ENCODE results near the gene FBLN2.
"Not testable (repeated sequence)": the region's sequence is repeated elsewhere in the genome, so short reads cannot be mapped to it uniquely, and the experiment has no call there.

Gene FBLN2

DNA sequence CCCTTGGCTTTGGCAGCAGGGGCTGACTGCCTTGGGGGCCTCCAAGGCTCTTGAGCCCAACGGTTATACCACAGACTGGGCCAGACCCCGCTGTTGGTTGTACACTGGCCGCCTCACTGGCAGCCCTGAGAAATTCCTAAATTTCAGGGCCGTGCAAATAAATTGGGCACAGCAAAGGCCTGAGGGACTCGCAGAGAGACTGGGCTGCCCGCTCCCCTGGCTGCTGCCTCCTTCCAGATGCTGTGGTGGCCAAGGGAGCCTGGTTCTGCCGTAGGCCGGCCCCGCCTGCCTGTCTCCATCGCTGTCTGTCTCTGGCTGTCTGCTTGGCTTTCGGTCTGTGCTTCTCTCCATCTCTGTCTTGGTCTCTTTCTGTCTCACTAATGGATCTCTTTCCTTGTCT lies 9.0 kb downstream of the FBLN2 start:
- peak overlapping the region; percentile 45 for H3K27ac ChIP-seq
- DNase-seq (ENCODE audit: low spot score) = no peak
- ChIA-PET CTCF (no interaction called here), POLR2A (ENCODE audit: low non-redundant PET) (no interaction called here)
- TF ChIP-seq, protein P1, sequence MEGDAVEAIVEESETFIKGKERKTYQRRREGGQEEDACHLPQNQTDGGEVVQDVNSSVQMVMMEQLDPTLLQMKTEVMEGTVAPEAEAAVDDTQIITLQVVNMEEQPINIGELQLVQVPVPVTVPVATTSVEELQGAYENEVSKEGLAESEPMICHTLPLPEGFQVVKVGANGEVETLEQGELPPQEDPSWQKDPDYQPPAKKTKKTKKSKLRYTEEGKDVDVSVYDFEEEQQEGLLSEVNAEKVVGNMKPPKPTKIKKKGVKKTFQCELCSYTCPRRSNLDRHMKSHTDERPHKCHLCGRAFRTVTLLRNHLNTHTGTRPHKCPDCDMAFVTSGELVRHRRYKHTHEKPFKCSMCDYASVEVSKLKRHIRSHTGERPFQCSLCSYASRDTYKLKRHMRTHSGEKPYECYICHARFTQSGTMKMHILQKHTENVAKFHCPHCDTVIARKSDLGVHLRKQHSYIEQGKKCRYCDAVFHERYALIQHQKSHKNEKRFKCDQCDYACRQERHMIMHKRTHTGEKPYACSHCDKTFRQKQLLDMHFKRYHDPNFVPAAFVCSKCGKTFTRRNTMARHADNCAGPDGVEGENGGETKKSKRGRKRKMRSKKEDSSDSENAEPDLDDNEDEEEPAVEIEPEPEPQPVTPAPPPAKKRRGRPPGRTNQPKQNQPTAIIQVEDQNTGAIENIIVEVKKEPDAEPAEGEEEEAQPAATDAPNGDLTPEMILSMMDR (conservative IDR thresholded peaks at IDR 0.05; ENCODE audit: low read depth) = no peak

DNA sequence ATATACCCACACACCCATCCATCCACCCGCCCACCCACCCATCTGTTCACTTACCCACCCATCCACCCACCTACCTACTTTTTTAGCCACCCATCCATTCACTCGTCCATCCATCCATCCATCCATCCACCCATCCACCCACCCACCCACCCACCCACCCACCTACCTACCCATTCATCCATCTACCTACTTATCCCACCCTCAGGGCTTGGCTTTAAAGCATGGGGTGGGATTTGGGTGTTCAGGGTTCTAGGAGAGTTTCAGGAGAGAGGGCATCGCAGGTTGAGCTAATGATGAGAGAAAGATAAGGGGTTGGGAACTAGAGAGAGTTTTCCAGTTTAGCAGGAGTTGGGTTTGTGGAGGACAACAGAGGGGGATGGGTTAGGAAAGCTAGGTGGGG lies 9.7 kb downstream of the FBLN2 start:
- ChIA-PET CTCF (no interaction called here), POLR2A (ENCODE audit: low non-redundant PET) (no interaction called here)
- TF ChIP-seq, protein P1 (conservative IDR thresholded peaks at IDR 0.05; ENCODE audit: low read depth) = no peak
- no peak for DNase-seq (ENCODE audit: low spot score)
- peak overlapping the region; percentile 45; the same call in 1 of the 2 replicates for H3K27ac ChIP-seq

DNA sequence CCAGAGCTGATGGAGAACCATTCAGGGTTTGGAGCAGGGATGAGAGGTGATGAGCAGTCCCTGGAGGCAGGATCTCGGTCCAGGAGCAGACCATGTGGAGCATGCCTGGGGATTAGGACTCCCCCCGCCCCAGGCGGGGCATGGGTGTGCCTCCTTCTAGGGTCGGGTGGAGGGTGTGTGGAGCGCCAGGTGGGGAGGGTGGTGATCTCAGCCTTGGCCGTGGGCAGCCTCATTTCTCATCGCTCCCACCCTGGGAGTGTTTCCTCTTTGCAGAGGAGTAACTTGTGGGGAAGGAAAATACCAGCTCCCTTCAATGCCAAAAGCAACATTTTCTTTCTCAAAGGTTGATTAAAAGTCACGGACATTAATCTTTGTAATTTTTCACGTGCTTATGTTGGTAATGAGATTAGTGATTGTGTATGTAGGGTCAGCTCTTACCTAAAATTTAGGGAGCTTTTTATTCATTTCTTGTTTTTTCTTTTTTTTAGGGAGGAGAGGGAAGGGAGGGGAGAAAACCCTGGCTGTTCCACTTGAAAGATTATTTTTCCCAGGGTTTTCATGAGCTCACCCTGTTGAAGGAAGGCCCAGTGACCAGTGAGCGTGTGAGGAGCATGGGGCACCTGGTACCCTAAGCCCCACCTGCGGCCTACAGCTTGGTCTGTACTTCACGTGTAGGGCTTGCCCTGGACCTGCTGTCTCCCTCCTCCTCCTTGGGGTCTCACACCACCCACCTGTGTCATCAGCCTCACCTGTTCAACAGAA lies 11.0 kb downstream of the FBLN2 start:
- TF ChIP-seq, protein P1 (conservative IDR thresholded peaks at IDR 0.05; ENCODE audit: low read depth) = no peak
- DNase-seq (ENCODE audit: low spot score) = peak; percentile 5
- H3K27ac ChIP-seq = peak overlapping the region; percentile 87
- ChIA-PET POLR2A (ENCODE audit: low non-redundant PET) (no interaction called here), CTCF (interaction anchor here (0.6 to 0.7 kb wide), 2 partner anchors 35 to 988 kb away, joined by 3 to 4 read pairs; no protein-coding TSS in a partner anchor)

DNA sequence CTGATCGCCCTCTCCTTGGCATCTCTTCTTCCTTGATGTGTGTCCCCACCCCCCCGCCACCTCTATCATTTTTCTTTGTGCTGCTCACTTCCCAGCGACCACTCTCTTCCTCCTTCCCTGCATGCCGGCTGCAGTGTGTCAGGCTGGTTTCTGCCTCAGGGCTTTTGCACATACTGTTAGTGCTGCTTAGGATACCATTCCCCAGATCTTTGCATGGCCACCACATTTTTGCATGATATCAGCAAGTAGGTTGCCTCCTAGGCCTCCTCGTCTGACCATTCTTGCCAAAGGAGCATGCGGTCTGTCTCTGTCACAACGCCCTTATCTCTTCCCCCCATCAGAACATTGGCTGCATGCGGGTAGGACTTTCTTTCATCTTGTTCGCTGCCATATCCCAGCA lies 12.5 kb downstream of the FBLN2 start:
- ChIA-PET CTCF (no interaction called here), POLR2A (ENCODE audit: low non-redundant PET) (no interaction called here)
- DNase-seq (ENCODE audit: low spot score) = no peak
- TF ChIP-seq, protein P1 (conservative IDR thresholded peaks at IDR 0.05; ENCODE audit: low read depth) = no peak
- H3K27ac ChIP-seq = peak overlapping the region; percentile 27; the same call in 1 of the 2 replicates

DNA sequence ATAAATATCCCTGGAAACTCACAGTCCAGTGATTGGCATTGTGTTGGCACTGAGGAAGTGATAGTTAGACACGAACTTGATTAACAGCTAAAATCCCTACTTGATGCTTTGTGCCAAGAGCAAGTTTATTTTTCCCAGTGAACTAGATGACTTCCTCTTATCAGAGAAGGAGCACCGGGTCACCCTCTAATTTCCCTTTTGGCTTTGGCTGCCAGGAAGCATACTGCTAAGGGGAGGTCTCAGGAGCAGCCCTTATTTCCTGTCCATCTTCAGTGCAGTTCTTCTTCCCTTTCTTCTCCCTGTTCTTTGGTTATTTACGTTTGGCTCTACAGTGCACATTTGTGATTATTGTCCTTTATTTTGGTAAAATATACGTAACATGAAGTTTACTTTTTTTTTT lies 13.0 kb downstream of the FBLN2 start:
- DNase-seq (ENCODE audit: low spot score) = no peak
- TF ChIP-seq, protein P1 (conservative IDR thresholded peaks at IDR 0.05; ENCODE audit: low read depth) = no peak
- H3K27ac ChIP-seq = no peak overlapping the region
- POLR2A ChIA-PET (ENCODE audit: low non-redundant PET) = no interaction called here
- CTCF ChIA-PET = no interaction called here

DNA sequence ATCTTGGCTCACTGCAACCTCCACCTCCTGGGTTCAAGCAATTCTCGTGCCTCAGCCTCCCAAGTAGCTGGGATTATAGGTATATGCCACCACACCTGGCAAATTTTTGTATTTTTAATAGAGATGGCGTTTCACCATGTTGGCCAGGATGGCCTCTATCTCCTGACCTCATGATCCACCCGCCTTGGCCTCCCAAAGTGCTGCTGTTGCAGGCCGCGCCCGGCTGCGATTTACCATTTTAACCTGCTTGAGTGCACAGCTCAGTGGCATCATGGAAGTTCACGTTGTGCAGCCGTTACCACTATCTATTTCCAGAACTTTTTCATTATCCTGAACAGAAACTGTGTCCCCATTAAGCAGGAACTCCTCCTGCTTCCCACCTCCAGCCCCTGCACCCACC lies 13.5 kb downstream of the FBLN2 start:
- CTCF ChIA-PET; POLR2A ChIA-PET (ENCODE audit: low non-redundant PET); H3K27ac ChIP-seq; DNase-seq (ENCODE audit: low spot score): not testable (repeated sequence)

DNA sequence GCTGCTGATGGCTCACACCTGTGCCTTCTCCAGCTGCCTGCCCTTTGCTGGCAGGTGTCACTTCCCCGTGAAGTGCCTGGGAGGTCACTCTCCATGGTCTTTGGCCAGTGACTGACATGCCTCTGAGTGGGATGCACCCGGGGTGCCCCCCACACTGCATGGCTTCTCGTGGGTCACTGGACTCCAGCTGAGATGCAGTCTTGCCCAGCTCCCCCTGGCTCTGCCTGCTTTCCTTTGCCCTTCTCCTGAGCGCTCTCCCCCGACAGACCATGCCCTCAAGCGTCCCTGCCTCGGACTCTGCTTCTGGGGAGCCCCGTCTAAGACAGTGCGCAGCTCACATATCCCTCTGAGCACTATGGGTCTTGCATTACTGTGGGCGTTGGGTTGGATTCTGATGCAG lies 14.4 kb downstream of the FBLN2 start:
- ChIA-PET POLR2A (ENCODE audit: low non-redundant PET) (no interaction called here), CTCF (interaction anchor here (0.5 kb wide), 1 partner anchor 265 kb away, joined by 3 read pairs; no protein-coding TSS in a partner anchor)
- DNase-seq (ENCODE audit: low spot score) = no peak
- H3K27ac ChIP-seq = peak overlapping the region; percentile 29
- TF ChIP-seq, protein P1 (conservative IDR thresholded peaks at IDR 0.05; ENCODE audit: low read depth) = no peak

Data from RWPE1 (cell line).